ENCODE data around the gene DNAI1. TPM values are rescaled to one million over a fixed set of nuclear protein-coding genes. Genes with fewer than 3 reads are reported as not detected.

The DNAI1 gene
- total RNA-seq, 8 experiments from 2014 or later = 0.61 to 11.5 (median 2.4) TPM

- Histone ChIP-seq H3K27ac (peak overlapping the region; percentile 58 to 78), H3K4me3 (no peak overlapping the region), H3K4me1 (replicated peaks in 1 of 2) (peaks cover 59 to 62% of the 10 kb centered on the region in 2 donors)
- peak in 4 of 8 experiments; percentile 36 to 53 (median 44) for ATAC-seq (replicated peaks in 6 of 8)
- in situ Hi-C loops (cut with MboI; ENCODE audit: low pct_unique_long_range_greater_than_20kb in 2 of 9, low sequenced_read_pairs in 9 of 9, unreplicated experiment in 9 of 9) = no loop called here
- WGBS, 10 experiments = 47 to 50% methylated on average over 2 to 6 of the region's 23 CpGs; no CpG with 5 or more reads in 8 of the 10 experiments
Observed at GRCh38 chr9:34555002-34555348, 96.4 kb downstream of the DNAI1 start.

- no peak for ATAC-seq (replicated peaks in 6 of 8)
- Histone ChIP-seq H3K4me3 (no peak overlapping the region), H3K4me1 (replicated peaks in 1 of 2) (peaks cover 64 to 67% of the 10 kb centered on the region in 2 donors), H3K27ac (peak overlapping the region; percentile 58 to 78)
- in situ Hi-C loops (cut with MboI; ENCODE audit: low pct_unique_long_range_greater_than_20kb in 2 of 9, low sequenced_read_pairs in 9 of 9, unreplicated experiment in 9 of 9) = no loop called here
- 20 to 53% (median 50%) methylated on average over 1 to 2 of the region's 5 CpGs; no CpG with 5 or more reads in 7 of the 10 experiments for WGBS, 10 experiments
Observed at GRCh38 chr9:34555500-34555899, 96.9 kb downstream of the DNAI1 start.

DNA sequence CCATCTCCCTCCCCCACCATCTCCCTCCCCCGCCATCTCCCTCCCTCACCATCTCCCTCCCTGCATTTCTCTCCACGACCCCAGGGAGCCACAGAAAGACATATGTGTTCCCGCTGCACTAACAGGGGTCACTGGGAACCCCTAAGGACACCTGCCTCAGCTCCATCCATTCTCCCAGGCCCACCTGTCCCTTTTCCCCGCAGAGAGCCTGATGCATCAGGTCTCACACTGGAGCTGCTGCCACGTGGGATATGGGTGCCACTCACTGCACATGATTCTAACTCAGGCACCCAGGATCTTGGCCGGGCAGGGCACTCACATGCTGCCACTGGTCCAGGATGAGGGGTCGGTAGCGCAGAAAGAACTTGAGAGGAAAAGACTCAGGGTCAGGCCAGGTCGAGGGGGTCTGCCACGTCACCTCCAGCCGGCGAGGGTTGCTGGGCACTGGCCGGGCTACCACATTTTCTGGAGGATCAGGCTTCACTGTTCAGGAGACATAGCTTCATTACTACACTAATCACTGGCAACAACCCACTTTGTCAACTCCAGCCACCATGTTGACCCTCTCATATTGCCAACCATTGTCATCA, 97.4 kb downstream of the DNAI1 start:
- Histone ChIP-seq H3K4me3 (no peak overlapping the region), H3K27ac (no peak overlapping the region), H3K4me1 (replicated peaks in 1 of 2) (peaks cover 70 to 72% of the 10 kb centered on the region in 2 donors)
- in situ Hi-C loops (cut with MboI; ENCODE audit: low pct_unique_long_range_greater_than_20kb in 2 of 9, low sequenced_read_pairs in 9 of 9, unreplicated experiment in 9 of 9) = no loop called here
- ATAC-seq (replicated peaks in 6 of 8) = no peak
- 26 to 100% (median 91%) methylated on average over 1 to 8 of the region's 13 CpGs; no CpG with 5 or more reads in 3 of the 10 experiments for WGBS, 10 experiments

- in situ Hi-C loops (cut with MboI; ENCODE audit: low pct_unique_long_range_greater_than_20kb in 2 of 9, low sequenced_read_pairs in 9 of 9, unreplicated experiment in 9 of 9) = no loop called here
- 40 to 67% methylated on average over 1 to 4 of the region's 6 CpGs; no CpG with 5 or more reads in 8 of the 10 experiments for WGBS, 10 experiments
Observed at GRCh38 chr9:34556949-34557348, 98.3 kb downstream of the DNAI1 start.

DNA sequence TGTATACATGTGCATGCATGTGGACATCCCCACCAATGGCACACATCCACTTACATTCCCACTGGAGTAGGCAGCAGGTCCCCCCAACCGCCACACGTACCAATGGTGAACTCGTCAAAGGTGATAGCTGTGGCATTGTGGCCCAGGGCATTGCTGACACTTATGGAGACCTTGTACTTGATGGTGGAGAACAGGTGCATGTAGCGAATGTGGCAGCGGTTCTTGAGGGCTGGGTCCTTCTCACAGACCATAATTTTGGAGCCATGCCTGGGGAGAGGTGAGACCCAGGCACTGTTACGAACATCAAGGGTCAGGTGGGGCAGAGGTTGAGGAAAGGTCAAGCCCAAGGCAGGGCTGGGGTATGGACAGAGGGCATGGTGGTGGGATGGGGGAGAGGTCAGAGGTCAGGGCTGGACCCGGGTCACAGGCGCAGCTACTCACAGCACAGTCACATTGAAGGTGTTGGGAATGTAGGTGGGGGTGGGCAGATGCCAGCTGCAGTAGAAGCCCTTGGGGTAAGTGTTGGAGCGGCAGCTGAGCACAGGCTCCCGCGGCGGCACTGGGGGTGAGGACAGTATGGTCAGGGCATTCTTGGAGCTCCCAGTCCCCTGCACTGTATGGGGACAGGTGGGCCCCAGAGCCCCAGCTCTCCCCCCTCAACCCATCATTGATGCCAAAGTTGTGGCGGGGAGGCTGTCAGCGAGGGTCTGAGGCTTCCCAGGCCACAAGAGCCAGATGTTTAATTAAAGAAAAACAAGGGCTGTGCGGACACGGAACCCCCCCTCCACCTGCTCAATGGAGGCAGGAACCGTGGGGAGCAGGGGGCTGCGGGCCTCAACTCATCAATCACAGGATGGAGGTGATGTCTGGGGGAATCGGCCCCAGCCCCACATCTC, 99.1 kb downstream of the DNAI1 start:
- H3K27ac ChIP-seq = peak overlapping the region; percentile 80 to 82
- ATAC-seq (replicated peaks in 6 of 8) = no peak
- in situ Hi-C loops (cut with MboI; ENCODE audit: low pct_unique_long_range_greater_than_20kb in 2 of 9, low sequenced_read_pairs in 9 of 9, unreplicated experiment in 9 of 9) = no loop called here
- no peak overlapping the region for H3K4me3 ChIP-seq
- WGBS, 10 experiments = 40 to 100% (median 80%) methylated on average over 1 to 5 of the region's 19 CpGs; no CpG with 5 or more reads in 3 of the 10 experiments
- H3K4me1 ChIP-seq (replicated peaks in 1 of 2) = peaks cover 79 to 83% of the 10 kb centered on the region in 2 donors

More at GRCh38 chr9:34556949-34557348, 98.3 kb downstream of the DNAI1 start:
- Histone ChIP-seq H3K27ac (no peak overlapping the region), H3K4me1 (replicated peaks in 1 of 2) (peaks cover 79 to 82% of the 10 kb centered on the region in 2 donors), H3K4me3 (no peak overlapping the region)
- no peak for ATAC-seq (replicated peaks in 6 of 8)

DNA sequence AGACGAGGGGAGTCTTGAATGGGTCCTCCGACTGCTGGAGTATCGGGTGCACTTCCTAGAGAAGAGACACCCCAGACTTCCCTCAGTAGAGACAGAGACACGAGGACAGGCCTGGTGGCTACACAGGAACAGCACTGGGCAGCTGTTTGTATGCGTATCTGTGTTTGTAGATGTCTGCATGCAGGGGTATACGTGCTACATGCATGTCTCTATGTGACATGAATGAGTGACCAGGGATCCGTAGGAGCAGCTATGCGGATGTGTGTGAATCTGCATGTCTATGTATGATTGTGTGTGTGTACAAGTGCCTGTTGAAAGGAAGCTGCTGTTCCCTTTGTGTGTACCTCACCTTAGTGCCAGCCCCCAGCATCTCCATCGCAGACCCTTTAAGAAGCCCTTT, 99.8 kb downstream of the DNAI1 start:
- in situ Hi-C loops (cut with MboI; ENCODE audit: low pct_unique_long_range_greater_than_20kb in 2 of 9, low sequenced_read_pairs in 9 of 9, unreplicated experiment in 9 of 9) = no loop called here
- Histone ChIP-seq H3K4me3 (no peak overlapping the region), H3K4me1 (replicated peaks in 1 of 2) (peaks cover 79 to 83% of the 10 kb centered on the region in 2 donors), H3K27ac (peak overlapping the region; percentile 80 to 82)
- ATAC-seq (replicated peaks in 6 of 8) = peak in 1 of 8 experiments; percentile 10
- WGBS, 10 experiments = 31 to 100% (median 81%) methylated on average over 1 to 6 of the region's 9 CpGs; no CpG with 5 or more reads in 6 of the 10 experiments

- peak in 5 of 8 experiments; percentile 35 to 53 (median 52) for ATAC-seq (replicated peaks in 6 of 8)
- in situ Hi-C loops (cut with MboI; ENCODE audit: low pct_unique_long_range_greater_than_20kb in 2 of 9, low sequenced_read_pairs in 9 of 9, unreplicated experiment in 9 of 9) = no loop called here
- H3K27ac ChIP-seq = peak overlapping the region; percentile 80 to 82
- 50 to 100% (median 70%) methylated on average over 1 to 3 of the region's 17 CpGs; no CpG with 5 or more reads in 5 of the 10 experiments for WGBS, 10 experiments
- peaks cover 77 to 80% of the 10 kb centered on the region in 2 donors for H3K4me1 ChIP-seq (replicated peaks in 1 of 2)
- H3K4me3 ChIP-seq = no peak overlapping the region
Observed at GRCh38 chr9:34558919-34559623, 100.5 kb downstream of the DNAI1 start.

GRCh38 chr9:34559624-34560455, 101.2 kb downstream of the DNAI1 start:
- WGBS, 10 experiments = 0 to 40% (median 7%) methylated on average over 1 to 3 of the region's 21 CpGs; no CpG with 5 or more reads in 4 of the 10 experiments
- H3K4me1 ChIP-seq (replicated peaks in 1 of 2) = peaks cover 69 to 73% of the 10 kb centered on the region in 2 donors
- no peak overlapping the region for H3K4me3 ChIP-seq
- in situ Hi-C loops (cut with MboI; ENCODE audit: low pct_unique_long_range_greater_than_20kb in 2 of 9, low sequenced_read_pairs in 9 of 9, unreplicated experiment in 9 of 9) = no loop called here
- ATAC-seq (replicated peaks in 6 of 8) = peak; percentile 58 to 99 (median 72)
- H3K27ac ChIP-seq = peak overlapping the region; percentile 80 to 82

DNA sequence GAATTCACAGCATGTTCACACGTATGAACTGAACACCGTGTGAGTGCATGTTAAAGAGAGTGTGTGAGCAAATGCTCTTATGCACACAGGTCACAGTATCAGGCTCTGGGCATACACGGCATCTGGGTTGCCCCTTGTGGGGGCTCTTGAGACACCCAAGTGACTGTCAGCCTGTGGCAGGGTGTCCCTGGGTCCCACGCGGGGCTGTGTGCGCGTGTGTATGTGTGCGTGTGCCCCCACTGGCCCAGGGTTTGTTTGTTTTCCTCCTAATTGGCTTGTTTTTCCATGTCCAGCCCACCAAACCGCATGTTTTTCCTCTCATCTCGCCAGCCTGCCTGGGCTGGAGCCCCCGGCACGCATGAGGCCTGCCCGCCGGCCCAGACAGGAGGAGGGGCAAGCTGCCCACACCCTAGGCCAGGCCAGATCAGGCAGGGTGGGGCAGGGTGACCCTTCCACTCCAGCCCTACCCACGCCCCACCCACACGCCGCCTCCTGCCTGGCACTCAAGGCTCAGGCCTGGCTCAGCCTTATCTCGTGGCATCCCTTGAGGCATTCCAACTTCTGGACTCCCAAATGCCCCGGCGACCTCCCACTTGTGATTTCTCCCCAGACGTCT, 102.1 kb downstream of the DNAI1 start:
- in situ Hi-C loops (cut with MboI; ENCODE audit: low pct_unique_long_range_greater_than_20kb in 2 of 9, low sequenced_read_pairs in 9 of 9, unreplicated experiment in 9 of 9) = no loop called here
- peaks cover 66 to 68% of the 10 kb centered on the region in 2 donors for H3K4me1 ChIP-seq (replicated peaks in 1 of 2)
- peak in 5 of 8 experiments; percentile 1 to 23 (median 14) for ATAC-seq (replicated peaks in 6 of 8)
- H3K4me3 ChIP-seq = no peak overlapping the region
- peak overlapping the region; percentile 80 to 82 for H3K27ac ChIP-seq
- 0 to 100% (median 66%) methylated on average over 1 to 8 of the region's 21 CpGs; no CpG with 5 or more reads in 2 of the 10 experiments for WGBS, 10 experiments

DNA sequence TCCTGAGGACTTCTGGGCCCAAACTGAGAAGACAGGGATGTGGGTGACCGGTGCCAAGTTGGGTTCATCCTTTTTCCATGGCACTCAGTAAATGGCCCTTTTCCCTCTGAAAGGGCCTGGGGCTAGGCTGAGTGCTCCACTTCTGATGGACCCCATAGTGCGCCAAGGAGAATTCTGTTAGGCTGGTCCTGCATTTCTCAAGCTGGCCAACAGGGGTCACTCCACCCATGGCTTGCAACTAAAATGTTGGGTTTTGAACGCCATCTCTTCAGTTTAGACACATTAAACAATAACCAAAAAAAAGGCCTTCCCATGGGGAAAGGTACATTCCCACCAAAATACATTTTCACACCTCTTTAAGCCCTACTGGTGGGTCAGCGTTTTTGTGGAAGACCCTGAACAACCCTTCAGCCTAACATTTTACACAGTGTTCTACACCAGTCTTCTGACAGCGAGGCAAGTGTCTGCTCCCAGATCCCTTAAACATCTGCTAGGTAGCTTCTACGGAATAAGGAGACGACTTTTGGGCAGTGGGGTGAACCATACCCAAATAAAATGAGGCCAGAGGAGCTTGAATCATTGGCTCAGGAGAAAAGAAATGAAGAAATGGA, 103.6 kb downstream of the DNAI1 start:
- Histone ChIP-seq H3K27ac (no peak overlapping the region), H3K4me1 (replicated peaks in 1 of 2) (peaks cover 64 to 68% of the 10 kb centered on the region in 2 donors), H3K4me3 (no peak overlapping the region)
- in situ Hi-C loops (cut with MboI; ENCODE audit: low pct_unique_long_range_greater_than_20kb in 2 of 9, low sequenced_read_pairs in 9 of 9, unreplicated experiment in 9 of 9) = no loop called here
- no peak for ATAC-seq (replicated peaks in 6 of 8)
- WGBS, 10 experiments = 20 to 100% (median 95%) methylated on average over 1 to 5 of the region's 7 CpGs; no CpG with 5 or more reads in 2 of the 10 experiments

DNA sequence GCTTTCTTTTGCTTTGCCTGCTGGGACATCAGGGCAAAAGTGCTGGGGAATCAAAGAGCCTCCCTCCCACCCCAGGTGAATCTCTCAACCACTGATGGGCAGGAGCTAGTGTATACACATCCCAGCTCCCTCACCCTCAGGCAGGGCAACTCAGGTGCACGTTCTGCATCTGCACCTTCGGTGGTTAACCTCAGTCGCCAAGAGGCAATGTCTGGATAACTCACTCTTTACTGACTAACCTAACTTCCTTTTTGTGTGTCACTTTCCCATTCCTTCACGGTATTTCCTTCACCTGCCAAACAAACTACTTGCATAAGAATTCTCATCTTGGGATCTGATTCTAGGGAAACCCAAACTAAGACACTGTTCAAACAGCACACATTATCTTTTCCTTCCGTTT, 104.7 kb downstream of the DNAI1 start:
- ATAC-seq (replicated peaks in 6 of 8) = no peak
- Histone ChIP-seq H3K4me1 (replicated peaks in 1 of 2) (peaks cover 64 to 68% of the 10 kb centered on the region in 2 donors), H3K4me3 (no peak overlapping the region), H3K27ac (no peak overlapping the region)
- WGBS, 10 experiments = 53 to 97% (median 91%) methylated on average over 1 to 5 of the region's 5 CpGs; no CpG with 5 or more reads in 1 of the 10 experiments
- in situ Hi-C loops (cut with MboI; ENCODE audit: low pct_unique_long_range_greater_than_20kb in 2 of 9, low sequenced_read_pairs in 9 of 9, unreplicated experiment in 9 of 9) = no loop called here
